ENCODE results near the gene CD79B.

DNA sequence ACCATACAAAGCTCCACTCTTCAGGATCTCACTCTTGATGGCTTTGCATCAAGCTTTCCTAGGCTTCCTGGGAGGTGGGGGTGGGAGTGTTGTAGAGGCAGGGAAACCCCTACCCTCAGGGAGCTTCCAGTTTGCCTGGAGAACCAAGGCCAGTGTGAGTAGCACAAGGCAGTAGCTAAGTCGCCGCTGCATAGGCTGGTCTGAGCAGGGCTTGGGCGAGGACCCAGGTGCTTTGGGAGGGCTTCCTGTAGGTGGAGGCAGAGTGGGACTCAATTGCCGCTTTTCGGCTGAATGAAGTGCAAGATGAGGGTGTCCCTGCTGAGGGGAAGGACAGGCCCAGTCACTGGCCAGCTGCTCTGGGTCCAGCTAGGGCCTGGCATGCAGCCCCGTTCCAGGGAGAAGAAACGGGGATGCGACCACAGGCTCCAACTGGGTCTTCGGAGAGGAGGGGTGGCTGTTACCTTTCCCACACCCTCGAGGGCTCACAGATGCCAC is 3.9 kb downstream of the CD79B start:
- TF ChIP-seq POLR2AphosphoS5 (IDR thresholded peaks at IDR 0.05) (no peak), EP300 (IDR thresholded peaks at IDR 0.05) (no peak), POLR2A (IDR thresholded peaks at IDR 0.05) (no peak)
- TF ChIP-seq, protein P1, sequence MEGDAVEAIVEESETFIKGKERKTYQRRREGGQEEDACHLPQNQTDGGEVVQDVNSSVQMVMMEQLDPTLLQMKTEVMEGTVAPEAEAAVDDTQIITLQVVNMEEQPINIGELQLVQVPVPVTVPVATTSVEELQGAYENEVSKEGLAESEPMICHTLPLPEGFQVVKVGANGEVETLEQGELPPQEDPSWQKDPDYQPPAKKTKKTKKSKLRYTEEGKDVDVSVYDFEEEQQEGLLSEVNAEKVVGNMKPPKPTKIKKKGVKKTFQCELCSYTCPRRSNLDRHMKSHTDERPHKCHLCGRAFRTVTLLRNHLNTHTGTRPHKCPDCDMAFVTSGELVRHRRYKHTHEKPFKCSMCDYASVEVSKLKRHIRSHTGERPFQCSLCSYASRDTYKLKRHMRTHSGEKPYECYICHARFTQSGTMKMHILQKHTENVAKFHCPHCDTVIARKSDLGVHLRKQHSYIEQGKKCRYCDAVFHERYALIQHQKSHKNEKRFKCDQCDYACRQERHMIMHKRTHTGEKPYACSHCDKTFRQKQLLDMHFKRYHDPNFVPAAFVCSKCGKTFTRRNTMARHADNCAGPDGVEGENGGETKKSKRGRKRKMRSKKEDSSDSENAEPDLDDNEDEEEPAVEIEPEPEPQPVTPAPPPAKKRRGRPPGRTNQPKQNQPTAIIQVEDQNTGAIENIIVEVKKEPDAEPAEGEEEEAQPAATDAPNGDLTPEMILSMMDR (IDR thresholded peaks at IDR 0.05) = no peak

Measured in sigmoid colon (tissue), 4 donors.